ENCODE results near the gene GDF15. TPM values are rescaled to one million over a fixed set of nuclear protein-coding genes. Genes with fewer than 3 reads are reported as not detected.
A peak's percentile ranks its signal among the peaks of the same experiment; 100 is the strongest.
"Not testable (repeated sequence)": the region's sequence is repeated elsewhere in the genome, so short reads cannot be mapped to it uniquely, and the experiment has no call there.

The GDF15 gene
- total RNA-seq, 1 donor = 28.9 TPM

DNA sequence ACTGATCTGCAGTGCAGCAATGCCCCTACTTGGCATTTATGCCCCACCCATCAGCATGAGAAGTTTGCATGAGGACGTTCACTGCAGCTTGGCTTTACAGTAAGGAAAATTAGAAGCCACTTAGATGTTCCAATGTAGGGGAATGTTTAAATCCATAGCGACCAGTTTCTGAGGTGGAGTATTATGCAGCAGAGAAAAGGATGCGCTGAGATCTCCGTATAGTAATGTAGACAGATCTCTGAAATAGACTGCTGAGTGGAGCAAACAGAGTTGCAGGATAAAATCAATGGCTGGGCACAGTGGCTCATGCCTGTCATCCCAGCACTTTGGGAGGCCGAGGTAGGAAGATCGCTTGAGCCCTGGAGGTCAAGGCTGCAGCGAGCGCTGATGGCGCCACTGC, 35.5 kb upstream of the GDF15 start:
- no peak overlapping the region for H3K4me3 ChIP-seq (ENCODE audit: low read depth, low read length)
- TF ChIP-seq CTCF (IDR thresholded peaks at IDR 0.05; ENCODE audit: insufficient read depth, low read depth, low read length) = no peak
- no peak for DNase-seq (ENCODE audit: low read depth)

DNA sequence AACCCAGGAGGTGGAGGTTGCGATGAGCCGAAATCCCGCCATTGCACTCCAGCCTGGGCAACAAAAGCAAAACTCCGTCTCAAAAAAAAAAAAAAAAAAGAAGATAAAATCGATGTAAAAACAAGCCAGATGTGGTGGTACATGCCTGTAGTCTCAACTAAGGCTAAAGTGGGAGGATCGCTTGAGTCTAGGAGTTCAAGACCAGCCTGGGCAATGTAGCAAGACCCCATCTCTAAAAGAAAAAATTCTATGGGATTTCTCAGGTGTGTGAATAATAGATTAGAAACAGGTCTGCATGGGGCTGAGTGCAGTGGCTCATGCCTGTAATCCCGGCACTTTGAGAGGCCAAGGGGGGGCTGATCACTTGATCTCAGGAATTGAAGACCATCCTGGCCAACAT, 34.4 kb upstream of the GDF15 start:
- DNase-seq (ENCODE audit: low read depth) = no peak
- no peak overlapping the region for H3K4me3 ChIP-seq (ENCODE audit: low read depth, low read length)
- TF ChIP-seq CTCF (IDR thresholded peaks at IDR 0.05; ENCODE audit: insufficient read depth, low read depth, low read length) = no peak

DNA sequence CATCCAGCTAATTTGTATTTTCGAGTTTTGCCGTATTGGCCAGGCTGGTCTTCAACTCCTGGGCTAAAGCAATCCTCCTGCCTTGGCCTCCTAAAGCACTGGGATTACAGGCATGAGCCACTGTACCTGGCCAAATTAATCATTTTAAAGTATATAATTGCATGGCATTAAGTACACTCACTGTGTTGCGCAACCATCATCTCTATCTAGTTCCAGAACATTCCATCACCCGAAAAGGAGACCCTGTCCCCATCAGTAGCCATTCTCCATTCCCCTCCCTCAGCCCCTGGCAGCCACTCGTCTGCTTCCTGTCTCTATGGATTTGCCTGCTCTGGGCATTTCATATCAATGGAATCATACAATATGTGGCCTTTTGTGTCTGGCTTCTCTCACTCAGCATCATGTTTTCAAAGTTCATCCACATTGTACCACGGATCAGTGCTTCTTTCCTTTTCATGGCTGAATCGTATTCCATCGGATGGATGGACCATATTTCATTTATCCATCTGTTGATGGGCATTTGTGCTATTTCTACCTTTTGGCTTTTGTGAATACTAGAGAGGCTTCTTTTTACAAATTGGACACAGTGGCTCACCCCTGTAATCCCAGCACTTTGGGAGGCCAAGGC, 32.5 kb upstream of the GDF15 start:
- no peak overlapping the region for H3K4me3 ChIP-seq (ENCODE audit: low read depth, low read length)
- no peak for DNase-seq (ENCODE audit: low read depth)
- no peak for TF ChIP-seq CTCF (IDR thresholded peaks at IDR 0.05; ENCODE audit: insufficient read depth, low read depth, low read length)

DNA sequence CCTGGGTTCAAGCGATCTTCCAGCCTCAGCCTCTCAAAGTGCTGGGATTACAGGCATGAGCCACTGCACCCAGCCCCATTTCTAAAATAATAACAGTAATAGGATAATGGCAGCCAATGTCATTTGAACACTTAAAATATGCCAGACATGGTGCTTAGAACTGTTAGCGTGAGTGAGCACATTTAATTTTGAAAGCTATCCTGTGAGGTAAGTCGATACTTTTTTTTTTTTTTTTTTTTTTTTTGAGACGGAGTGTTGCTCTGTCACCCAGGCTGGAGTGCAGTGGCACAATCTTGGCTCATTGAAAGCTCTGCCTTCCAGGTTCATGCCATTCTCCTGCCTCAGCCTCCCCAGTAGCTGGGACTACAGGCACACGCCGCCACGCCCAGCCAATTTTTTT, 31.2 kb upstream of the GDF15 start:
- not testable (repeated sequence) for H3K4me3 ChIP-seq (ENCODE audit: low read depth, low read length); DNase-seq (ENCODE audit: low read depth)

GRCh38 chr19:18357041-18357440, 28.9 kb upstream of the GDF15 start:
- no peak for TF ChIP-seq CTCF (IDR thresholded peaks at IDR 0.05; ENCODE audit: insufficient read depth, low read depth, low read length)
- no peak for DNase-seq (ENCODE audit: low read depth)
- H3K4me3 ChIP-seq (ENCODE audit: low read depth, low read length) = no peak overlapping the region

- no peak for TF ChIP-seq CTCF (IDR thresholded peaks at IDR 0.05; ENCODE audit: insufficient read depth, low read depth, low read length)
- DNase-seq (ENCODE audit: low read depth) = peak; percentile 65
- H3K4me3 ChIP-seq (ENCODE audit: low read depth, low read length) = no peak overlapping the region
These were observed 24.3 kb upstream of the GDF15 start for GRCh38 chr19:18361646-18362045.

- no peak for TF ChIP-seq CTCF (IDR thresholded peaks at IDR 0.05; ENCODE audit: insufficient read depth, low read depth, low read length)
- no peak overlapping the region for H3K4me3 ChIP-seq (ENCODE audit: low read depth, low read length)
- no peak for DNase-seq (ENCODE audit: low read depth)
These were observed 22.9 kb upstream of the GDF15 start for GRCh38 chr19:18362934-18363542.

All from fibroblast of villous mesenchyme (primary cell).